ENCODE results near the gene CYP26A1. TPM values are rescaled to one million over a fixed set of nuclear protein-coding genes. Genes with fewer than 3 reads are reported as not detected.

The CYP26A1 gene
- total RNA-seq, 1 donor from 2014 or later, result 4.2 TPM

DNA sequence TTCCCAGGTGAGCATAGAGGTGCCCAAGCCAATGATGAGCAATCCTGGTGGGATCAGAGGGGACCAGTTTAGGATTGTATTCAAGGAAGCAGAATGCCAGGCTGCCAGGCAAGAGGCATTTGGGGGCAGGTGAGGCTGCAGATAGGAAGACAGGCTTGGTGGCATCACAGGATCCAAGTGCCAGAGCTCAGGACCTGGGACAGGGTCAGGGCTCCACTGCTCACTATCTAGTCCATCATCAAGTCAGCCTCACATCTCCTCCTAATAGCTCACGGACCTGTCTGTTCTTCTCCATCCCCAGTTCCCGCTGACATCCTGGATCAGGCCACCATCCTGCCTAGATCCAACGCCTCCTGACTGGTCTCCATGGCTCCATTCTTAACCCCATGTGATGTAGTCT, 47.6 kb downstream of the CYP26A1 start:
- H3K27ac Mint-ChIP-seq, result no peak overlapping the region
- peaks cover 6% of the 10 kb centered on the region for H3K9me3 Mint-ChIP-seq
- TF ChIP-seq, protein P1, sequence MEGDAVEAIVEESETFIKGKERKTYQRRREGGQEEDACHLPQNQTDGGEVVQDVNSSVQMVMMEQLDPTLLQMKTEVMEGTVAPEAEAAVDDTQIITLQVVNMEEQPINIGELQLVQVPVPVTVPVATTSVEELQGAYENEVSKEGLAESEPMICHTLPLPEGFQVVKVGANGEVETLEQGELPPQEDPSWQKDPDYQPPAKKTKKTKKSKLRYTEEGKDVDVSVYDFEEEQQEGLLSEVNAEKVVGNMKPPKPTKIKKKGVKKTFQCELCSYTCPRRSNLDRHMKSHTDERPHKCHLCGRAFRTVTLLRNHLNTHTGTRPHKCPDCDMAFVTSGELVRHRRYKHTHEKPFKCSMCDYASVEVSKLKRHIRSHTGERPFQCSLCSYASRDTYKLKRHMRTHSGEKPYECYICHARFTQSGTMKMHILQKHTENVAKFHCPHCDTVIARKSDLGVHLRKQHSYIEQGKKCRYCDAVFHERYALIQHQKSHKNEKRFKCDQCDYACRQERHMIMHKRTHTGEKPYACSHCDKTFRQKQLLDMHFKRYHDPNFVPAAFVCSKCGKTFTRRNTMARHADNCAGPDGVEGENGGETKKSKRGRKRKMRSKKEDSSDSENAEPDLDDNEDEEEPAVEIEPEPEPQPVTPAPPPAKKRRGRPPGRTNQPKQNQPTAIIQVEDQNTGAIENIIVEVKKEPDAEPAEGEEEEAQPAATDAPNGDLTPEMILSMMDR (conservative IDR thresholded peaks at IDR 0.05), result no peak
- peaks cover 6% of the 10 kb centered on the region for H3K36me3 Mint-ChIP-seq
- H3K27me3 Mint-ChIP-seq, result peaks cover 45% of the 10 kb centered on the region
- H3K4me1 Mint-ChIP-seq (ENCODE audit: unreplicated experiment), result no peaks in the 10 kb centered on the region
- no peak overlapping the region for H3K4me3 Mint-ChIP-seq
- DNase-seq (ENCODE audit: extremely low spot score, unreplicated experiment), result peak; percentile 34

DNA sequence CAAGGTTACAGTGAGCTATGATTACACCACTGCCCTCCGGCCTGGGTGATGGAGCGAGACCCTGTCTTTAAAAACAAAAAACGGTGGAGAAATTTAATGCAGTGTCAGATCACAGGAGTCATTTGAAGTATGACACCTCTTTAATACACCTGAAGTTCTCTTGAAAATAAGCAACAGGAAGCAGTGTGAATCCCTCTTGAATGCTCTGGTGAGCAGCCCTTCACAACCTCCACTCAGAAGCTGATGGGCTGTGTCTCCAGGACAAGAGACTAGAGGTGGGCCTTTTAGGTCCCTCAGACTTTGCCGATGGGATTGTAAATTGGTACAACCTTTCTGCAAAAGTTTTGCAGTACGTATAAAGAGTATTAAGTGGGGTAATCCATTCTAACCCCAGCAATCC, 50.1 kb downstream of the CYP26A1 start:
- Mint-ChIP-seq H3K27me3 (peaks cover 46% of the 10 kb centered on the region), H3K27ac (no peak overlapping the region)

DNA sequence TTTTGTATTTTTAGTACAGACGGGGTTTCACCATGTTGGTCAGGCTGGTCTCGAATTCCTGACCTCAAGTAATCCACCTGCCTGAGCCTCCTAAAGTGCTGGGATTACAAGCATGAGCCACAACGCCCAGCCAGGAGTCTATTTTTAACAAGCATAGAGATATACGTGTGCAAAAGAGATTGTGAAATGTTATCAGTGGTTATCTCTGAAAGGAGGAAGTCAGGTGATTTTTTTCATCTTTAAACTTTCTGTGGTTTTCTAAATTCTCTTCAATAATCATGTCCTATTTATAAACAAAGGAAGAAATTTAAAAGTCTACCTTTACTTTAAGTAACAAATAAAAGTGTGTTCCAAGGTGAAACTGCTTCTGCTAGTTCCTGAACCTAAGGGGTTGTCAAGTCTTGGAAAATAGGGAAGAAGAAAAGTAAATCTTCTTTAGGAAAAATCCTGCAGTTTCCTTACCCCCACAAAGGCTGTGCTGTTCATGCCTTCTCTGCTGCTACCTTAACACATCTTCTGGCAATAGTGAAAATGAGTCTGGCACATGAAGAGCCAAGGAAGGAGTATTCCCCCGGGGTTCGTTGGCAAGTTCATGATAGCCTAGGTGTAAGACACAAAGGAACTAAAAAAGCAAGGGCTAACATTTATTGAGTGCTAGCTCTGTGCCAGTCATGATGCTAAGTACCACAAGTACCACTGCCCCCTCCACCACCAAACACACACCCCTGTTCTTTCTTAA, 51.1 kb downstream of the CYP26A1 start:
- Mint-ChIP-seq H3K4me3 (no peak overlapping the region), H3K4me1 (ENCODE audit: unreplicated experiment) (no peaks in the 10 kb centered on the region), H3K27ac (no peak overlapping the region), H3K36me3 (peaks cover 6% of the 10 kb centered on the region), H3K9me3 (peaks cover 12% of the 10 kb centered on the region), H3K27me3 (peaks cover 43% of the 10 kb centered on the region)
- peak; percentile 3 for DNase-seq (ENCODE audit: extremely low spot score, unreplicated experiment)
- TF ChIP-seq, protein P1 (conservative IDR thresholded peaks at IDR 0.05), result no peak

More for the DNA sequence above, 50.1 kb downstream of the CYP26A1 start:
- no peak for DNase-seq (ENCODE audit: extremely low spot score, unreplicated experiment)
- H3K4me3 Mint-ChIP-seq, result no peak overlapping the region
- H3K36me3 Mint-ChIP-seq, result peaks cover 6% of the 10 kb centered on the region
- no peaks in the 10 kb centered on the region for H3K4me1 Mint-ChIP-seq (ENCODE audit: unreplicated experiment)
- peaks cover 8% of the 10 kb centered on the region for H3K9me3 Mint-ChIP-seq
- TF ChIP-seq, protein P1 (conservative IDR thresholded peaks at IDR 0.05), result no peak

DNA sequence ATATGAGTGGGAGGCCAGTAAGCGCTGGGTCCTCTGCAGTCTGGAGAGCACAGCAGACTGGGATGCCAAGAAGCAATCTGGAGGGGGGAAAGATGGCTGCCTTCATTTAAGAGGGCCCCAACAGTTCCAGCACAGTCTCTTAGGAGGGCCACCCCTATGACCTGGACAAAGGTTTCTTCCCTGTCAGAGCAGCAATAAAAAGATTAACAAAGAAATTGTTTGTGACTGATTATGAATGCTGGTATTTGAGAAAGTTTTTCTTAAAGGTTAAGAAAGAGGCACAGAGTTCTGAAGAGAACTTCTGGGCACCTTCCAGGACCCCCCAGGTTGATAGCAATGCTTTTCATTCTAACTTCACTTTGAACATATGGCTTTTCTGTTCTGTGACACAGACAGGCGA, 52.3 kb downstream of the CYP26A1 start:
- Mint-ChIP-seq H3K36me3 (peaks cover 6% of the 10 kb centered on the region), H3K4me1 (ENCODE audit: unreplicated experiment) (no peaks in the 10 kb centered on the region), H3K9me3 (peaks cover 14% of the 10 kb centered on the region), H3K27ac (no peak overlapping the region), H3K27me3 (peaks cover 43% of the 10 kb centered on the region), H3K4me3 (no peak overlapping the region)
- no peak for DNase-seq (ENCODE audit: extremely low spot score, unreplicated experiment)
- TF ChIP-seq, protein P1 (conservative IDR thresholded peaks at IDR 0.05), result no peak

DNA sequence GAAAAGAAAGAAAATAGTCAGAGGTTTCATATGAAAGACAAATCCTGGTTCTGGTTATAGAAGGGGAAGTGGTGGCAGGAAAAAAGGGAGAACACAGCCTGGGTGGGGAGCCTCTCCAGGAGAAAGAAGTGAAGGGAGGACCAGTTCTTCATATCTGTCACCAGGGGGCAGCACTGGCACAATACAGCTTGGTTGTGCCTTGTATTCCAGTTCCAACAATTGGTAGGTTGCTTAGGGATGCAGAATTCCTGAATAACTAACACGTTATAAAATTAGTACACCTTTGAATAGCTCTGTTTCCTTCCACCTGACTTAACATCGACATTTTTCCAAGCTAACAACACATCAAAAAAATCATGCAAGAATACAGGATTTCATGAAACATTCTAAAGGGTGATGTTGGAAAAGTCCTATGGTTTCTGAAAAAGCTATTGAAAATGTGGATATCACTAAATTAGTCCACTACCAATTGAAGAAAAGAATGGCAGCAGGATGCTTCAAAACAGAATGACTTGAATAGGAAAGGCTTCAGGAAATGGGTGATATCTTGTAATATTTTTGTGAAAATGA, 52.9 kb downstream of the CYP26A1 start:
- Mint-ChIP-seq H3K27me3 (peaks cover 44% of the 10 kb centered on the region), H3K4me3 (no peak overlapping the region), H3K4me1 (ENCODE audit: unreplicated experiment) (peaks cover 2% of the 10 kb centered on the region), H3K36me3 (peaks cover 6% of the 10 kb centered on the region), H3K27ac (no peak overlapping the region), H3K9me3 (peaks cover 15% of the 10 kb centered on the region)
- DNase-seq (ENCODE audit: extremely low spot score, unreplicated experiment), result no peak
- TF ChIP-seq, protein P1 (conservative IDR thresholded peaks at IDR 0.05), result peak; percentile 65

Other genes starting within 250 kb of the CYP26A1 start
- gene EXOC6, start 225.4 kb upstream of the CYP26A1 start, total RNA-seq (ENCODE audit: low replicate concordance), result 8.8 and 9.0 TPM in 2 replicates
- not detected in 2 replicates for gene CYP26C1, start 13.1 kb upstream of the CYP26A1 start, total RNA-seq (ENCODE audit: low replicate concordance)